PFSK-1 (cell line): ENCODE results near the gene TTLL7.

Source experiments
- FOXP2 ChIP-seq: optimal IDR thresholded peaks from 2 replicates; pipeline ENCODE3; 2011; ENCODE audit warnings: borderline replicate concordance, control low read depth, inconsistent platforms; ENCODE audit not compliant: insufficient read depth; ENCODE audit errors: extremely low read length, extremely low read depth
- POLR2AphosphoS5 ChIP-seq: IDR thresholded peaks from 2 replicates; pipeline ENCODE4 v1.6.1; 2012; ENCODE audit warnings: low read depth, mild to moderate bottlenecking, control low read depth, low read length, moderate library complexity
- REST ChIP-seq, 2 experiments: IDR thresholded peaks; 2 replicates each; pipeline versions ENCODE4 v1.6.1 to v1.8.0; 2011 to 2012; ENCODE audit warnings: low read depth in 2 of 2, low read length in 2 of 2, control low read depth in 1 of 2, inconsistent platforms in 1 of 2, mild to moderate bottlenecking in 1 of 2, moderate library complexity in 1 of 2; ENCODE audit not compliant: insufficient read depth in 1 of 2
- SIN3A ChIP-seq: IDR thresholded peaks from 2 replicates; pipeline ENCODE4 v1.6.1; 2012; ENCODE audit warnings: mild to moderate bottlenecking, low read length, moderate library complexity, borderline replicate concordance; ENCODE audit not compliant: insufficient read depth
- TAF1 ChIP-seq: IDR thresholded peaks from 2 replicates; pipeline ENCODE4 v1.6.1; 2012; ENCODE audit warnings: low read length, control low read depth, borderline replicate concordance; ENCODE audit not compliant: insufficient read depth

Gene TTLL7

GRCh38 chr1:83828456-83828855 is 170.5 kb downstream of the TTLL7 start:
- TF ChIP-seq FOXP2, result no peak
- no peak for TF ChIP-seq SIN3A
- no peak for TF ChIP-seq REST (IDR thresholded peaks at IDR 0.05; ENCODE audit: insufficient read depth in 1 of 2, low read depth in 2 of 2, low read length in 2 of 2)
- TF ChIP-seq POLR2AphosphoS5, result no peak
- TF ChIP-seq TAF1, result no peak

- TF ChIP-seq FOXP2 (no peak), REST (IDR thresholded peaks at IDR 0.05; ENCODE audit: insufficient read depth in 1 of 2, low read depth in 2 of 2, low read length in 2 of 2) (no peak), SIN3A (no peak), TAF1 (no peak), POLR2AphosphoS5 (no peak)
Measured at GRCh38 chr1:83827741-83828140, 171.2 kb downstream of the TTLL7 start.

- TF ChIP-seq SIN3A (no peak), FOXP2 (no peak), POLR2AphosphoS5 (no peak), TAF1 (no peak), REST (IDR thresholded peaks at IDR 0.05; ENCODE audit: insufficient read depth in 1 of 2, low read depth in 2 of 2, low read length in 2 of 2) (no peak)
Measured at GRCh38 chr1:83822208-83822607, 176.7 kb downstream of the TTLL7 start.

- TF ChIP-seq REST (IDR thresholded peaks at IDR 0.05; ENCODE audit: insufficient read depth in 1 of 2, low read depth in 2 of 2, low read length in 2 of 2), result no peak
- no peak for TF ChIP-seq FOXP2
- TF ChIP-seq POLR2AphosphoS5, result no peak
- TF ChIP-seq SIN3A, result no peak
- TF ChIP-seq TAF1, result no peak
Measured at GRCh38 chr1:83819436-83819835, 179.5 kb downstream of the TTLL7 start.

- TF ChIP-seq TAF1 (no peak), REST (IDR thresholded peaks at IDR 0.05; ENCODE audit: insufficient read depth in 1 of 2, low read depth in 2 of 2, low read length in 2 of 2) (no peak), FOXP2 (no peak), POLR2AphosphoS5 (no peak), SIN3A (no peak)
Measured at GRCh38 chr1:83818916-83819315, 180.0 kb downstream of the TTLL7 start.
